Activated CD4-positive, alpha-beta T cell treated with anti-CD3 and anti-CD28 coated beads, Interleukin-2, amount 50 U/mL, for 24 hours (primary cell): ENCODE results near the gene UGT8.

Experiments used
- DNase-seq, 2 donors: peaks; one replicate each; pipeline ENCODE4 v3.0.0-alpha.2; 2020; ENCODE audit warnings: low read depth in 1 of 2, low spot score in 1 of 2

Gene UGT8

DNA sequence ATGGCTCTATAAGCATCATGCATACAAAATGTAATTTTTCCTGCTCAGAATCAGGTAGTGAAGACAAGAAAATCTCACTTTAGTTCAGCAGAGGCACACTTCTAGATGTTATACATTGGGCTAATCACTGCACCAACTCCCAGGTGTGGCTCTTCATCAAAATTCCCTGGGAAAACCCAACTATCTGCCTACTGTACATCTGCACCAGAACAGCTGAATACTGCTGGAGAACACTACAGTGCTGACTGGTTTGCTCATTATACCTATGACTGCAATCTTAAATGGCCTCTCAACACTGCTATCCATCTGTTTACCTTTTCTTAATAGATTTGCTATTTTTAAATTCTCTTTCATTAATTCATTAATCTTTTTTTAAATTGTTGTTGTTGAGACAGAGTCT, 92.0 kb downstream of the UGT8 start:
- DNase-seq, result no peak

GRCh38 chr4:114691865-114692264, 93.3 kb downstream of the UGT8 start:
- DNase-seq, result no peak

- no peak for DNase-seq
These were observed 94.4 kb downstream of the UGT8 start for GRCh38 chr4:114692958-114693357.

GRCh38 chr4:114694770-114695169, 96.2 kb downstream of the UGT8 start:
- no peak for DNase-seq

- DNase-seq, result no peak
These were observed 99.6 kb downstream of the UGT8 start for GRCh38 chr4:114698231-114698630.

DNA sequence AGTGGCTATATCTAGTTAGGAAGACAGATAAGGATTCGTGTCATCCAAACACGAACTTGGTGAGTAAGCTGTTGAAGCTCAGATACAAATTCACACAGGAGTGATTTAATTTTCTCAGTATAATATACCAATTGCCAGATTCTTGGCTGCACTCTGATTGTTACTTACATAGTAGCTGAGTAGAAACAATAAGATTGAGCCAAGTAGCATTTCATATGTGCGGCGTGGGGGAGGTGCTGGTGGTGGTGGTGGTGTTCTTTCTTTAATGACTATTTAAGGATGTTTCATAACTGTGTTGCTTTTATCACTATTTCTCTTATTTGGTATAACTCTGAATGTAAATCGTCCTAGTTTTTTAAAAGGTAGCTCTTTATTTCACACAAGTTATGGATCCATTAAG, 102.9 kb downstream of the UGT8 start:
- DNase-seq, result no peak

- DNase-seq, result no peak
These were observed 118.8 kb downstream of the UGT8 start for GRCh38 chr4:114717432-114717831.

DNA sequence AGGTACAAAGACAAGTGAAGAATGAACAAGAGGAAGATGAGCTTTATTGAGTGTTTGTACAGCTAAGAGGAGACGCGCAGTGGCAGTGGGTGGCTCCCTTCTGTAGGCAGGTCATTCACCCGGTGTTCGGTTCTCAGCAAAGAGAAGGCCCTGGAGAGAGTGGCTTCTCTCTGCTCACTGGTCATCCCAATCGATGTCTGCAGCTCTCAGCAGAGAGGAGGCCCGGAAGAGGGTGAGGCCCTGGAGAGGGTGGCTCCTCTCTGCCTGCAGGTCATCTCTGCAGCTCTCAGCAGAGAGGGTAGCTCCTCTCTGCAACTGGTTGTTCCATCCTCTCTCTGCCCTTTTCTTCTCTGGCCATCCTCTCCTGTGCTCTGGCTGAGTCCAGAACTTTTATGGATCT, 126.5 kb downstream of the UGT8 start:
- DNase-seq, result no peak

GRCh38 chr4:114727461-114727860, 128.9 kb downstream of the UGT8 start:
- DNase-seq, result no peak
